K562 (cell line): ENCODE results near the gene SOX30.

Experiments used
- CBFA2T2 ChIP-seq: fragments of 450-650 bp; conservative IDR thresholded peaks from 2 replicates; pipeline ENCODE4 v1.6.1; 2017; ENCODE audit warnings: mild to moderate bottlenecking
- FOXK1 ChIP-seq: sonication (generic); formaldehyde crosslinking; IDR thresholded peaks from 2 replicates; pipeline ENCODE4 v1.8.0; 2022; ENCODE audit warnings: missing genetic modification reagents, mild to moderate bottlenecking, borderline replicate concordance
- FOXK2 ChIP-seq, 2 experiments: fragments of 450-650 bp; IDR thresholded peaks in 1 of 2; conservative IDR thresholded peaks in 1 of 2; 2 replicates each; pipeline ENCODE4 v1.6.1; 2016; ENCODE audit warnings: low read depth in 2 of 2, mild to moderate bottlenecking in 1 of 2
- FOXM1 ChIP-seq, 2 experiments: fragments of 450-650 bp in 1 of 2; sonication (generic) in 1 of 2; formaldehyde crosslinking in 1 of 2; IDR thresholded peaks; 2 replicates each; pipeline versions ENCODE4 v1.6.1 to v1.9.0; 2017 to 2022; ENCODE audit warnings: low read depth in 2 of 2, mild to moderate bottlenecking in 2 of 2, missing genetic modification reagents in 1 of 2, moderate library complexity in 1 of 2
- HNRNPK ChIP-seq: fragments of 200-400 bp; formaldehyde crosslinking; IDR thresholded peaks from one replicate; pipeline ENCODE4 v1.6.1; 2018; ENCODE audit warnings: mild to moderate bottlenecking, low read depth, low read length; ENCODE audit not compliant: poor library complexity, severe bottlenecking
- PHF8 ChIP-seq: fragments of 200-600 bp; sonication (generic); IDR thresholded peaks from 2 replicates; pipeline ENCODE4 v1.6.1; 2012; ENCODE audit warnings: mixed run types, mild to moderate bottlenecking, inconsistent platforms, low read length, moderate library complexity, borderline replicate concordance
- RAD21 ChIP-seq, 2 experiments: fragments of 250-450 bp in 1 of 2; fragments of 450-650 bp in 1 of 2; sonication (Bioruptor Pico) in 1 of 2; formaldehyde crosslinking in 1 of 2; IDR thresholded peaks in 1 of 2; conservative IDR thresholded peaks in 1 of 2; 2 replicates each; pipeline versions ENCODE4 v1.4.0 to v1.8.0; 2020 to 2022; ENCODE audit warnings: mild to moderate bottlenecking in 2 of 2, moderate library complexity in 1 of 2
- RFX5 ChIP-seq: IDR thresholded peaks from 2 replicates; pipeline ENCODE4 v1.6.1; 2011; ENCODE audit warnings: low read depth, mild to moderate bottlenecking, improper control_type of control experiment, low read length
- SETDB1 ChIP-seq: IDR thresholded peaks from one replicate; pipeline ENCODE4 v1.6.1; 2012; ENCODE audit warnings: low read length, control low read depth, inconsistent platforms
- SIN3A ChIP-seq, 2 experiments: fragments of 150-350 bp in 1 of 2; IDR thresholded peaks; 2 replicates each; pipeline ENCODE4 v1.6.1; 2011 to 2016; ENCODE audit warnings: borderline replicate concordance in 2 of 2, low read depth in 2 of 2, low read length in 2 of 2, mild to moderate bottlenecking in 2 of 2, moderate library complexity in 2 of 2; ENCODE audit not compliant: control insufficient read depth in 1 of 2
- ZZZ3 ChIP-seq: fragments of 450-650 bp; IDR thresholded peaks from 2 replicates; pipeline ENCODE4 v1.6.1; 2016; ENCODE audit warnings: antibody characterized with exemption, mild to moderate bottlenecking, moderate library complexity
- TF ChIP-seq, protein P1 (sequence below), 3 experiments: IDR thresholded peaks in 2 of 3; conservative IDR thresholded peaks in 1 of 3; 2 replicates each; pipeline ENCODE4 v1.5.1; 2011 to 2012; ENCODE audit warnings: low read length in 3 of 3, mild to moderate bottlenecking in 3 of 3, control low read depth in 2 of 3, improper control_type of control experiment in 1 of 3, inconsistent platforms in 1 of 3, low read depth in 1 of 3, mixed read lengths in 1 of 3, moderate library complexity in 1 of 3; ENCODE audit not compliant: insufficient read depth in 2 of 3

DNA sequence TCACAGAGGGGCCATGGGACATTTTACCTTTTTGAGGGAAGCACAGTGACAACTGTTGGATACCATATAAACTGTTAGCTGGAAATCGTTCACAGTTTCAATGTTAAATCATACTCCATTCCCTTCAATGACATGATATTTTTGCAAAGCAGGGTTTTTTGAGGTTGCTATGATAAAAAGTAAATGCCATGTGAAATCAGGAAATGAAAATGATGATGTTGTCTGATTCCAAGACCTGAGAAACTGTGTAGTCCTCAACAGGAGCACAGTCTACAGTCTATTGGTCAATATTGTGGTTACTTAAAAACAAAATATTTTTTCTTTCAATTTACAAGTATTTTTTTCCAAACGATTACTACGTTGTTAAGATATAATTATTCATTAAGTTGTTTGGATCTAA lies 52.7 kb downstream of the SOX30 start:
- TF ChIP-seq RAD21 (CRISPR knock-in tag; conservative IDR thresholded peaks at IDR 0.05 in 1 of 2, IDR thresholded peaks at IDR 0.05 in 1 of 2), result no peak
- TF ChIP-seq, protein P1, sequence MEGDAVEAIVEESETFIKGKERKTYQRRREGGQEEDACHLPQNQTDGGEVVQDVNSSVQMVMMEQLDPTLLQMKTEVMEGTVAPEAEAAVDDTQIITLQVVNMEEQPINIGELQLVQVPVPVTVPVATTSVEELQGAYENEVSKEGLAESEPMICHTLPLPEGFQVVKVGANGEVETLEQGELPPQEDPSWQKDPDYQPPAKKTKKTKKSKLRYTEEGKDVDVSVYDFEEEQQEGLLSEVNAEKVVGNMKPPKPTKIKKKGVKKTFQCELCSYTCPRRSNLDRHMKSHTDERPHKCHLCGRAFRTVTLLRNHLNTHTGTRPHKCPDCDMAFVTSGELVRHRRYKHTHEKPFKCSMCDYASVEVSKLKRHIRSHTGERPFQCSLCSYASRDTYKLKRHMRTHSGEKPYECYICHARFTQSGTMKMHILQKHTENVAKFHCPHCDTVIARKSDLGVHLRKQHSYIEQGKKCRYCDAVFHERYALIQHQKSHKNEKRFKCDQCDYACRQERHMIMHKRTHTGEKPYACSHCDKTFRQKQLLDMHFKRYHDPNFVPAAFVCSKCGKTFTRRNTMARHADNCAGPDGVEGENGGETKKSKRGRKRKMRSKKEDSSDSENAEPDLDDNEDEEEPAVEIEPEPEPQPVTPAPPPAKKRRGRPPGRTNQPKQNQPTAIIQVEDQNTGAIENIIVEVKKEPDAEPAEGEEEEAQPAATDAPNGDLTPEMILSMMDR (IDR thresholded peaks at IDR 0.05 in 2 of 3, conservative IDR thresholded peaks at IDR 0.05 in 1 of 3; ENCODE audit: insufficient read depth in 2 of 3, low read depth in 1 of 3, low read length in 3 of 3), result no peak
- no peak for TF ChIP-seq ZZZ3
- no peak for TF ChIP-seq RFX5
- TF ChIP-seq SIN3A (IDR thresholded peaks at IDR 0.05; ENCODE audit: borderline replicate concordance in 2 of 2, control insufficient read depth in 1 of 2, low read depth in 2 of 2, low read length in 2 of 2), result no peak
- no peak for TF ChIP-seq FOXM1 (IDR thresholded peaks at IDR 0.05; ENCODE audit: low read depth)
- no peak for TF ChIP-seq FOXM1 (CRISPR knock-in tag; IDR thresholded peaks at IDR 0.05; ENCODE audit: low read depth)
- TF ChIP-seq SETDB1, result no peak
- TF ChIP-seq HNRNPK, result no peak
- no peak for TF ChIP-seq CBFA2T2
- no peak for TF ChIP-seq FOXK2 (conservative IDR thresholded peaks at IDR 0.05 in 1 of 2, IDR thresholded peaks at IDR 0.05 in 1 of 2; ENCODE audit: low read depth in 2 of 2)
- no peak for TF ChIP-seq FOXK1
- no peak for TF ChIP-seq PHF8
